ENCODE data around the gene ATP12A.

GRCh38 chr13:24740014-24740890 is 60.0 kb downstream of the ATP12A start:
- TF ChIP-seq CTCF (IDR thresholded peaks at IDR 0.05) (no peak), POLR2A (IDR thresholded peaks at IDR 0.05) (no peak)
